NCI-H460 (cell line): ENCODE results near the gene OR4F3. TPM values are rescaled to one million over a fixed set of nuclear protein-coding genes. Genes with fewer than 3 reads are reported as not detected.
"Not testable (repeated sequence)": the region's sequence is repeated elsewhere in the genome, so short reads cannot be mapped to it uniquely, and the experiment has no call there.

Source experiments
- DNase-seq: peaks from one replicate; pipeline ENCODE4 v3.0.0-alpha.2; 2016; ENCODE audit warnings: low read depth; ENCODE audit errors: extremely low read depth
- polyA plus RNA-seq: library from polyadenylated mRNA; depleted of rRNA; stranded (reverse); fragments of >200 nt; gene quantifications from 2 replicates; pipeline ENCODE4 v1.2.3, GENCODE V29; 2014; cell fraction: nucleus; rRNA removed
- total RNA-seq: library from RNA; depleted of rRNA; stranded (reverse); fragments of >200 nt; shearing (Covaris generic); gene quantifications from 2 replicates; pipeline ENCODE4 v1.2.3, GENCODE V29; 2014; rRNA removed

The OR4F3 gene
- total RNA-seq = not detected in 2 replicates
- polyA plus RNA-seq = not detected in 2 replicates

- not testable (repeated sequence) for DNase-seq
Measured at GRCh38 chr5:181366968-181367367, at the start of gene OR4F3. Gene OR4F3, plus strand, starts transcription at chr5:181367268.

Other genes with a start within 250 kb of the OR4F3 start
- not detected in 2 replicates for gene OR2V1, start 236.1 kb upstream of the OR4F3 start, total RNA-seq
- gene OR2V2, start 219.7 kb upstream of the OR4F3 start, total RNA-seq = not detected in 2 replicates
- gene TRIM7, start 162.1 kb upstream of the OR4F3 start, total RNA-seq = 46.8 and 54.3 TPM in 2 replicates
- 25.7 and 32.2 TPM in 2 replicates for gene TRIM41, start 144.0 kb upstream of the OR4F3 start, total RNA-seq
- 6,972 and 7,071 TPM in 2 replicates for gene RACK1, start 123.4 kb upstream of the OR4F3 start, total RNA-seq
- gene TRIM52, start 106.1 kb upstream of the OR4F3 start, total RNA-seq = 10.2 and 10.6 TPM in 2 replicates